CD4-positive, CD25-positive, alpha-beta regulatory T cell (primary cell): ENCODE data around the gene CFAP46. TPM values are rescaled to one million over a fixed set of nuclear protein-coding genes. Genes with fewer than 3 reads are reported as not detected.

Experiments
- ATAC-seq, 2 donors: fragments of 150-1000 bp; cut with Tn5 transposase; one replicate each; pipeline ENCODE4 v1.10.0; 2021; ENCODE audit warnings: low read depth in 2 of 2, moderate number of reproducible peaks in 2 of 2, moderate library complexity in 1 of 2
- DNase-seq, 3 donors: peaks; one replicate each; pipeline versions ENCODE4 v3.0.0 to v3.0.0-alpha.2; 2012 to 2022; ENCODE audit warnings: mixed read lengths in 1 of 3
- H3K27ac ChIP-seq: one replicate; pipeline ENCODE4 v1.7.0; 2013; ENCODE audit warnings: mild to moderate bottlenecking, low read length; ENCODE audit not compliant: insufficient read depth, poor library complexity, severe bottlenecking
- H3K27me3 ChIP-seq: one replicate; pipeline ENCODE4 v1.7.0; 2013; ENCODE audit warnings: low read length; ENCODE audit not compliant: control insufficient read depth, insufficient read depth
- H3K36me3 ChIP-seq: one replicate; pipeline ENCODE4 v1.7.0; 2013; ENCODE audit warnings: mild to moderate bottlenecking, low read length, moderate library complexity; ENCODE audit not compliant: control insufficient read depth, insufficient read depth
- H3K4me1 ChIP-seq: 2 replicates; pipeline ENCODE4 v1.7.0; 2013; ENCODE audit warnings: mild to moderate bottlenecking, low read length; ENCODE audit not compliant: insufficient read depth, control insufficient read depth, poor library complexity, severe bottlenecking
- H3K4me3 ChIP-seq: one replicate; pipeline ENCODE4 v1.7.0; 2013; ENCODE audit warnings: low read depth, mild to moderate bottlenecking, low read length, moderate library complexity
- H3K9me3 ChIP-seq, 2 experiments: 1 replicate in 1 of 2; 2 replicates in 1 of 2; pipeline ENCODE4 v1.7.0; 2013; ENCODE audit warnings: low read length in 2 of 2, mild to moderate bottlenecking in 1 of 2, moderate library complexity in 1 of 2; ENCODE audit not compliant: control insufficient read depth in 2 of 2
- H3K27ac Mint-ChIP-seq, 3 donors: one replicate each; pipeline ENCODE4 v1.8.0; 2020 to 2022; ENCODE audit warnings: mild to moderate bottlenecking in 3 of 3, mixed read lengths in 3 of 3, moderate library complexity in 2 of 3
- H3K27me3 Mint-ChIP-seq: one replicate; pipeline ENCODE4 v1.8.0; 2022; ENCODE audit warnings: mild to moderate bottlenecking, mixed read lengths
- H3K36me3 Mint-ChIP-seq: one replicate; pipeline ENCODE4 v1.8.0; 2020; ENCODE audit warnings: mixed read lengths
- H3K4me1 Mint-ChIP-seq, 4 donors: one replicate each; pipeline ENCODE4 v1.8.0; 2020 to 2022; ENCODE audit warnings: mixed read lengths in 4 of 4, mild to moderate bottlenecking in 1 of 4
- H3K4me3 Mint-ChIP-seq, 4 donors: one replicate each; pipeline ENCODE4 v1.8.0; 2020 to 2022; ENCODE audit warnings: mild to moderate bottlenecking in 4 of 4, mixed read lengths in 4 of 4, moderate library complexity in 3 of 4
- H3K9me3 Mint-ChIP-seq, 7 donors: one replicate each; pipeline ENCODE4 v1.8.0; 2020 to 2022; ENCODE audit warnings: mixed read lengths in 7 of 7, mild to moderate bottlenecking in 3 of 7, moderate library complexity in 2 of 7
- polyA plus RNA-seq, 4 donors: library from polyadenylated mRNA; unstranded; fragments of 300-500 nt; fragmentation: Illumina TruSeq; gene quantifications; one replicate each; pipeline ENCODE4 v1.2.3, GENCODE V29; 2021
- total RNA-seq: library from RNA; stranded (reverse); gene quantifications from one replicate; pipeline ENCODE4 v1.2.3, GENCODE V29; 2022

CFAP46 gene
- total and polyA plus RNA-seq, 5 donors from 2014 or later = not detected

- no peak overlapping the region for H3K4me3 ChIP-seq
- H3K9me3 ChIP-seq = no peaks in the 10 kb centered on the region
- Mint-ChIP-seq H3K4me1 (no peaks in the 10 kb centered on the region), H3K27me3 (no peaks in the 10 kb centered on the region), H3K36me3 (no peaks in the 10 kb centered on the region), H3K27ac (no peak overlapping the region), H3K9me3 (peaks cover 0 to 3% (median 0%) of the 10 kb centered on the region in 7 donors), H3K4me3 (no peak overlapping the region)
- no peaks in the 10 kb centered on the region for H3K36me3 ChIP-seq
- H3K27ac ChIP-seq = no peak overlapping the region
- ATAC-seq (no peak), DNase-seq (no peak)
- no peaks in the 10 kb centered on the region for H3K4me1 ChIP-seq
- no peaks in the 10 kb centered on the region for H3K27me3 ChIP-seq
Observed at GRCh38 chr10:132814469-132814856, 127.9 kb downstream of the CFAP46 start.

- no peak overlapping the region for H3K4me3 Mint-ChIP-seq
- no peak for DNase-seq
- no peak overlapping the region for H3K27ac Mint-ChIP-seq
- H3K4me3 ChIP-seq = no peak overlapping the region
- no peaks in the 10 kb centered on the region for H3K36me3 ChIP-seq
- H3K27me3 ChIP-seq = no peaks in the 10 kb centered on the region
- H3K4me1 ChIP-seq = no peaks in the 10 kb centered on the region
- H3K36me3 Mint-ChIP-seq = no peaks in the 10 kb centered on the region
- H3K9me3 ChIP-seq = no peaks in the 10 kb centered on the region
- H3K27me3 Mint-ChIP-seq = no peaks in the 10 kb centered on the region
- ATAC-seq = no peak
- no peak overlapping the region for H3K27ac ChIP-seq
- peaks cover 0 to 1% (median 0%) of the 10 kb centered on the region in 7 donors for H3K9me3 Mint-ChIP-seq
- H3K4me1 Mint-ChIP-seq = no peaks in the 10 kb centered on the region
Observed at GRCh38 chr10:132813560-132814468, 128.6 kb downstream of the CFAP46 start.

- Histone ChIP-seq H3K9me3 (no peaks in the 10 kb centered on the region), H3K4me3 (no peak overlapping the region), H3K27ac (no peak overlapping the region), H3K27me3 (no peaks in the 10 kb centered on the region), H3K36me3 (no peaks in the 10 kb centered on the region), H3K4me1 (no peaks in the 10 kb centered on the region)
- DNase-seq (no peak), ATAC-seq (no peak)
- Mint-ChIP-seq H3K4me1 (no peaks in the 10 kb centered on the region), H3K27me3 (no peaks in the 10 kb centered on the region), H3K4me3 (no peak overlapping the region), H3K9me3 (no peaks in the 10 kb centered on the region), H3K27ac (no peak overlapping the region), H3K36me3 (no peaks in the 10 kb centered on the region)
Observed at GRCh38 chr10:132813001-132813401, 129.4 kb downstream of the CFAP46 start.

GRCh38 chr10:132812520-132812919 is 129.8 kb downstream of the CFAP46 start:
- Histone ChIP-seq H3K4me3 (no peak overlapping the region), H3K4me1 (no peaks in the 10 kb centered on the region), H3K27ac (no peak overlapping the region), H3K27me3 (no peaks in the 10 kb centered on the region), H3K9me3 (no peaks in the 10 kb centered on the region), H3K36me3 (no peaks in the 10 kb centered on the region)
- no peaks in the 10 kb centered on the region for H3K4me1 Mint-ChIP-seq
- no peaks in the 10 kb centered on the region for H3K9me3 Mint-ChIP-seq
- no peak overlapping the region for H3K27ac Mint-ChIP-seq
- no peak for DNase-seq
- H3K36me3 Mint-ChIP-seq = no peaks in the 10 kb centered on the region
- no peak overlapping the region for H3K4me3 Mint-ChIP-seq
- no peak for ATAC-seq
- no peaks in the 10 kb centered on the region for H3K27me3 Mint-ChIP-seq

DNA sequence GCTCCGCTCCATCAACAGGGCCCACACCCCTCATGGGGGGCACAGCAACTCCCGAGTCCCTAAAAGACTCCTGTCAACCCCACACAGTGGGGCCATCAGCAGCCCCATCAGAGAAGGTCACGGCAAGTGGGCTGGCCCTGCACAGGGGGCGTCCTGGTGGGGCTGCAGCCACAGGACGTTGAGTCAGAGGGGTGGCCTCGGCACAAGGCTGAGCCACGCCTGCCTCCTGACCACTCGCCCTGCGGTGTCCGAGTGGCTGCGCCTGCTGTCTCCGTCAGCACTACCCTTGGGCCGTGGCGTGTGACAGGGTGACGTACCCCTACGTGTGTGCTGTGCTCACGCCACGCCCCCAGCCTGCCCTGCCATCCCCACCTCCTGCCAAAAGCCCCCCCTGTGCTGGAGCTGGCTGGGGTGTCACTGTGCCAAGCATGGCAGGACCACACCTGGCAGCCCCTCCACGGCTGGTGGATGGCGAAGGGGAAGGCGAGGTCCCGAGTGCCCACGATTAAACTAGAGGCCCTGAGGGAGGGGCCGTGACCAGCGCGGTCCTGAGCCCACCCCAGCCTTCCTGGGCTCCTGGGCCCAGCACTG is 130.4 kb downstream of the CFAP46 start:
- Mint-ChIP-seq H3K27me3 (no peaks in the 10 kb centered on the region), H3K4me3 (no peak overlapping the region), H3K4me1 (no peaks in the 10 kb centered on the region), H3K36me3 (no peaks in the 10 kb centered on the region), H3K27ac (no peak overlapping the region), H3K9me3 (no peaks in the 10 kb centered on the region)
- ATAC-seq (no peak), DNase-seq (no peak)
- no peaks in the 10 kb centered on the region for H3K27me3 ChIP-seq
- H3K27ac ChIP-seq = no peak overlapping the region
- no peaks in the 10 kb centered on the region for H3K4me1 ChIP-seq
- no peak overlapping the region for H3K4me3 ChIP-seq
- no peaks in the 10 kb centered on the region for H3K36me3 ChIP-seq
- H3K9me3 ChIP-seq = no peaks in the 10 kb centered on the region

DNA sequence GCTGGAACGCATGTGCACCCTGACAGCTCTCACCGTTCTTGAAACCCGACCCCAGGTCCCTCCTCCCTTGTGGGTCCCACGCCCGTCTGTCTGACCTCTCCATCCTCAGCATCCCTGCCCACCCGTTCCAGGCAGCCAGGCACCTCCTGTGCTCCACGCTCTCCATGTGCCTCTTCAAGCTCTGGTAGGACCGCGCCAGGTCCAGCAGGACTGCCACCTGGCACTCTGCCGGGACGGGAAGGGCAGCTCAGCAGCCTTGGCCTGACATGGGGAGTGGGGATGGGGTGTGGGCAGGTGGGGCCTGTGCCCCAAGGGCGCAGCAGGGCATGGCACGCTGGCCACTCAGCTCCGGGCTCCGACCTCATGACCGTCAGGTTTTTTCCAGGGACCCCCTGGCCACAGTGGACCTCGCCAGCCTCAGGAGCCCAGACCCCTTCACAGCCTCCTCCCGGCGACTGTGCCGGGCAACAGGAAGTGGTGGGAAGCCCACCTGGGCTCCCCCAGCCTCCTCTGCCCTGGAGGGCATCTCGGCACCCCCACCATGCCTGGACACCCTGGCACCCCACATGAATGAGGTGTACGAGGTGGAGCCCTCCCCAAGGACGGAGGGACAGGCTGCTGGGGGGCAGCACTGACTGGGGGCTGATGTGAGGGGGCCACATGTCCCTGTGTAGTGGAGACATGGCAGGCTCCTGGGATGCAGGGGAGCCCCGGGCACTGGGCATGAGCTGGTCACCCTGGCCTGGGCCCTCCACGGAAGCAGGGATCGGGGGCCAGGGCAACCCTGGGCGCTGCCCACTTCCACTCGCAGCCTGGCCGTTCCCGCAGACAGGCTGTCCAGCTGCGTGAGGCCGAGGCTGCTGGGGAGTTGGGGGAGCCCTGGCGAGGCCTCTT is 131.3 kb downstream of the CFAP46 start:
- no peaks in the 10 kb centered on the region for H3K36me3 Mint-ChIP-seq
- Histone ChIP-seq H3K27me3 (no peaks in the 10 kb centered on the region), H3K36me3 (no peaks in the 10 kb centered on the region), H3K27ac (no peak overlapping the region), H3K9me3 (no peaks in the 10 kb centered on the region), H3K4me3 (no peak overlapping the region), H3K4me1 (no peaks in the 10 kb centered on the region)
- H3K27ac Mint-ChIP-seq = no peak overlapping the region
- H3K9me3 Mint-ChIP-seq = no peaks in the 10 kb centered on the region
- H3K4me1 Mint-ChIP-seq = no peaks in the 10 kb centered on the region
- ATAC-seq (no peak), DNase-seq (no peak)
- no peaks in the 10 kb centered on the region for H3K27me3 Mint-ChIP-seq
- H3K4me3 Mint-ChIP-seq = no peak overlapping the region

DNA sequence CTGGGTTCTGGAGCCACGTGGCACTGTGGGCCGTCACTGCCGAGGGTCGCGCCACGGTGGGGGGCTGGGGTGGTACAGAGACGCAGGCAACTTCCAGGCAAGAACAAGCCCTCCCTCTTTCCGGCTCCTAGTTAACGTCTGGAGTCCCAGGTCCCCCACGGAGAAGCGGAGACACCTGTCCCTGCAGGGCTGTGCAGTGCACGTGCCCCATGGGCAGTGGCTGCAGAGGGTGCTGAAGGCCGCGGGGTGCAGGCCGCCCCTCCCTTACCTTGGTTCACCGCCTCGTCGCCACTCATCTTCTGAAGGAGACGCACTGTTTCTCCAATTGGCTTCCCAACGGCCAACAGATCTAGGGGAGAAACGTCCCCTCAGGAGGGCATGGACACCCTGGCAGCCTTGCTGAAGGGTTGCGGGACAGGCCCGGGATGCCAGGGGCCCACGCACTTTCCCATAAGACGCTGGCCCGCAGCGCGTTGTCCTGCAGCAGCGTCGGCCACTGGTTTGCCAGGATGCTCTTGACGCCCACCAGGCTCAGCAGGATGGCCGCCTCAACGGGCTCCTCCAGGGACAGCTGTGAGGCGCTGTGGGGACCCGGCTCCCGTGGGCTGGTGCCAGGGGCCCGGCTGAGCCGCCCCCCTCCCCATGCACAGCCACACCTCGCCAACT is 132.1 kb downstream of the CFAP46 start:
- H3K36me3 Mint-ChIP-seq = no peaks in the 10 kb centered on the region
- no peaks in the 10 kb centered on the region for H3K4me1 ChIP-seq
- H3K27ac Mint-ChIP-seq = no peak overlapping the region
- no peak overlapping the region for H3K27ac ChIP-seq
- H3K4me1 Mint-ChIP-seq = no peaks in the 10 kb centered on the region
- H3K27me3 Mint-ChIP-seq = no peaks in the 10 kb centered on the region
- no peak overlapping the region for H3K4me3 ChIP-seq
- H3K27me3 ChIP-seq = no peaks in the 10 kb centered on the region
- H3K9me3 ChIP-seq = no peaks in the 10 kb centered on the region
- peaks cover 0 to 1% (median 0%) of the 10 kb centered on the region in 7 donors for H3K9me3 Mint-ChIP-seq
- H3K36me3 ChIP-seq = no peaks in the 10 kb centered on the region
- ATAC-seq = no peak
- no peak for DNase-seq
- no peak overlapping the region for H3K4me3 Mint-ChIP-seq
